ENCODE measurements around the gene MAGI1.

MAGI1 gene

DNA sequence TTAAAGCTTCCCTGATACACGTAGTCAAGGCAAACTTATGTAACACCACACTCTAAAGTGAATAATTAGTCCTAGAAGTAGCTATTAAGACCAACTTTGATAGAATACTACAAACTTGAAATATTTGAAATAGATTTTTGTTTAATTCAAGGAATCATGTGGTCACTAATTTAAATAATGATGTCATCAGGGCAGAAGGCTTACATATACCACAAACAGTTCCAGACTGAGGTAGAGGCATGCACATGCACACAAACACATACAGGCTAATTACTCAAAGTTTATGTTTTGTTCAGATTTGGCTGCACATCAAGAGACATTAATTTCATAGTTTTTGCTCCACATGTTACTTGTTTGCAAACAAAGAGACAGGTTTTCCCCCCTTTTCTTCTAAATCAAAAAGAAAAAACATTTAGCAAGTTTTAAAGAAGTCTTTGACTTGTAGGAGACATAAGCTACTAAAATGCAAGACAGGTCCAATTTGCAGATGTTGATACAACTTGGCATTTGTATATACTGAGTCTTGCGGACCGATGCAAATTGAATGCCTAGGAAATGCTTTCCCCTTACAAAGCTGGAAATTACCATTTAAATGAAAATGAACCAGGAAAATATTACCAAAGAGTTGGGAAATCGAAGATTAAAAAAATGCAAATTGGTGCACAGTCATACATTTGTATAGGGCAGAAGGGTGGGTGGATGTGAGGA lies 594.8 kb downstream of the MAGI1 start:
- DNase-seq = no peak

DNA sequence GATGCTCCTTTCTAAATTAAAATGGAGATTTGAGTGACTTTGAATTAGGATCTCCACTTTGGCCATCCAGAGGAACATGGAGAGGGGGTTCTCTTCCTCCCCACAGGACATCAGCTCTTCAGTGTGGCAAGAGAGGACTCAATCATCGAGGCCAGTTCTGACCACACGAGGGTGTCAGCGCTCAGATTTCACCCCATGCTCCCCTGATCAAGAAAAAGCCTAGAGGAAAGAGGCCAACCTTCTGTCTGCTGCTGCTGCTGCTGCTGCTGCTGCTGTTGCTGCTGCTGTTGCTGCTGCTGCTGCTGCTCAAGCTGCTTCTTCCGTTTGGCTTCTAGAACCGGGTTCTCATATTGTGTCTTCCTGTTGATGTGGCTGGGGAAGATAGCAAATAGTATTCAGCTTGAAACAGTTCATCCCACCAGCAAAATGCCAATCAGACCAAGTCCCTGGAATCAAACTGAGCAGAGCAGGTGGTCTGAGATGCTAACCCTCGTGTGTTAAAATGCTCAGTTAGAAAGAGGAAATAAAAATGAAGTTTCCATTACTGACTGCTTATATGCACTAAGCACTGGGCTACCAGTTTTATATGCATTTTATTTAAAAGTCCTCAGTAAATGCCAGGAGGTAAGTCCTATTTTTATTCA lies 599.0 kb downstream of the MAGI1 start:
- DNase-seq = no peak

DNA sequence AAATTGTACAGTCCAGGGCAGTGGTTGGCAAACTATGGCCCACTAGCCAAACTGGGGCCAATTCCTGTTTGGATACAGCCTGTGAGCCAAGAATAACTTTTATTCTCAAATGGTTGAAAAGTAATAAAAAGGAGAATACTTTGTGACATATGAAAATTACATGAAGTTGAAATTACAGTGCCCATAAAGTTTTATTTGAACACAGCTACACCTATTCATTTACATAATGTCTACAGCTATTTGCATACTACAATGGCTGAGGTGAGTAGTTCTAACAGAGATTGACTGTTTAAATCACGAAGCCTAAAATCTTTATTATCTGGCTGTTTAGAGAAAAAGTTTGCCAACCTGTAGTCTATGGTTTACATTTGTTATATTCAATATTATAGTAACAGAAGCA lies 600.1 kb downstream of the MAGI1 start:
- no peak for DNase-seq

- DNase-seq = no peak
Observed at GRCh38 chr3:65438096-65438495, 600.6 kb downstream of the MAGI1 start.

DNA sequence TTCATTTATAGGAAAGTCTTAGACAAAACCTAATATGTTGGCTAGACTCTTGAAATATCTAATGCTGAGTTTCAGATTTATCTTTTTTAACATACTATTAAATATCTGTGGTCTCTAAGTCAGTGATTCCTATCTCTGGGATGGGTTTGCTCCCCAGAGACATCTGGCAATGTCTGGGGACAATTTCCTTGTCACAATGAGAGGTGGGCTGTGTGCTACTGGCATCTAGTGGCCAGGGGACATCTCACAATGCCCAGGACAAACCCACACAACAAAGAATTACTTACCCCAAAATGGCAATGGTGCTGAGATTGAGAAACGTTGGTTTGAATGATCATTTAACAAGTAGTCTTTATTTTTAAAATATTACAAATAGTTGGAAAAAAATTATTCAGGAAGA lies 602.1 kb downstream of the MAGI1 start:
- no peak for DNase-seq

- DNase-seq = no peak
Observed at GRCh38 chr3:65433480-65433879, 605.2 kb downstream of the MAGI1 start.

GRCh38 chr3:65432388-65433003 lies 606.2 kb downstream of the MAGI1 start:
- DNase-seq = no peak

GRCh38 chr3:65425880-65426279 lies 612.8 kb downstream of the MAGI1 start:
- DNase-seq = no peak

GRCh38 chr3:65422154-65422553 lies 616.6 kb downstream of the MAGI1 start:
- no peak for DNase-seq

DNA sequence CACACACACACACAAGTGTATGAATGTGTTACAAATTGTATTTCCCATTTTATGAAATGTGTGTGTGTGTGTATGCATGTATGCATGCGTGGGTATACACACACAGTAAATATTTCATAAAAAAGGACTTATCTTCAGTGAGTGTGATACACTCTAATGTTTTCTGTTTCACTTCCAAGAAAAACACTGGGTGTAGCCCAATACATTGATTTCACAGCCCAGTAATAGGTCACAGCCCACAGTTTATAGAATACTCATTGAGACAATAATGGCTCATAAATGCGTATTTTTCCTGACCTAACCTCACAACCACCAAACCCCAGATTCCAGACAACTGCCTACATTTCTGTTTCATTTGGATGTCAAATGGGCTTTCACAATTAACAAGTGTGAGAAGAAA lies 619.5 kb downstream of the MAGI1 start:
- DNase-seq = no peak

- DNase-seq = no peak
Observed at GRCh38 chr3:65413891-65414290, 624.8 kb downstream of the MAGI1 start.

DNA sequence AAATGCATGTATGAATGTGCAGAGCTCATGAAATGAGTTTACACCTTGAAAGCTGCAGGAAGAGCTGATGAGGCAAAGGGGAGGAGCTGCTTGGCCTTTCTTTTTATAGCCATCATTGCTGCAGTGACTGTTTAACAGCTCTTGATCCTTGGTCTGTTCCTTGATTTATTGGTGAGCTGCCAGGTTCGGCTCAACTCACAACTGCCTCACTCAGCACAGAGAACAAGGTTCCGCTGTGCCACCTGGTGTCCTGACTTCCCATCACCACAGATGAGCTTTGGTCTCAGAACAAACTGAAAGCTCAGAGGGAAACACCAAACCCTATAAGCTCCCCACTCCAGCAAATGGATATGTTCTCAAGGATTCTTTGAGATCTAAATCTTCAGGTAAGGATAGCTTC lies 626.1 kb downstream of the MAGI1 start:
- no peak for DNase-seq

DNA sequence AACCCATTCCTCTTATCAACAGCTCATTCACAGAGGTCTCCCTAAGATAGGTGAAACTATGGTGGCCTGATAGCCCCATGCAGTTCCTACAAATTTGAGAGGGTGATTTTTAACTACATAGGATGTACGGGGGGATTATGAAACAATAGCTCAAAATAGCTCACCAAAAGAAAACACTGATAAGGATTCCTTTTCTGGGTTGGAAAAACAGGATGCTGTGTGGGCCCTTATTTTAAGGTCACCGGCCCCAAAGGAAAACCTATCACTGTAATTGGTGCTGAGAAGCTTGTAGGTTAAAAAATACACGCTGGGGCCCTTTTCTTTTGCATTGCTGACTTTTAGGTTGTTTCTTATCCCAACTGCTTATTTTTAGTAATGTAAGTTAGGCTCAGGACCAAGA lies 627.4 kb downstream of the MAGI1 start:
- no peak for DNase-seq

DNA sequence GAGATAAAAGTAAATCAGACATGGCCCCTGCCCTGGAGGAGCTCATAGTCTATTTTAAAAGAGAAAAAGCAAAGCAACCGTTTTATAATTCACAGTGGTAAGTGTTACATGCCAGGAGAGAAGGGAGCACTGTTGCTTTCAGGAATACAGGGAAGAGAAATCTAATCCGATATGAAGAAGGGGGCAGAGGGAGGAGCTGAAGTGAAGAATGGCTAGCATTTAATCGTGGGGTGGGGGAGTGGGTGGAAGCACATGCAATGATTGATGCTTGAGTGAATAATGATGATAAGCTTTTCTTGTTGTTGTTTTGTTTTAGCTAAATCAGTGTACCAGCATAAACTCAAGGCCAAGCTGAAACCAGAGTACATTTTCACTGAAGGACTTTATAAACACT lies 629.5 kb downstream of the MAGI1 start:
- no peak for DNase-seq

- no peak for DNase-seq
Observed at GRCh38 chr3:65408531-65409175, 630.1 kb downstream of the MAGI1 start.

- DNase-seq = no peak
Observed at GRCh38 chr3:65406470-65406869, 632.2 kb downstream of the MAGI1 start.

GRCh38 chr3:65402597-65402996 lies 636.1 kb downstream of the MAGI1 start:
- no peak for DNase-seq

- DNase-seq = no peak
Observed at GRCh38 chr3:65401359-65402305, 637.1 kb downstream of the MAGI1 start.

GRCh38 chr3:65400899-65401298 lies 637.8 kb downstream of the MAGI1 start:
- no peak for DNase-seq

- DNase-seq = no peak
Observed at GRCh38 chr3:65398953-65399352, 639.8 kb downstream of the MAGI1 start.

DNA sequence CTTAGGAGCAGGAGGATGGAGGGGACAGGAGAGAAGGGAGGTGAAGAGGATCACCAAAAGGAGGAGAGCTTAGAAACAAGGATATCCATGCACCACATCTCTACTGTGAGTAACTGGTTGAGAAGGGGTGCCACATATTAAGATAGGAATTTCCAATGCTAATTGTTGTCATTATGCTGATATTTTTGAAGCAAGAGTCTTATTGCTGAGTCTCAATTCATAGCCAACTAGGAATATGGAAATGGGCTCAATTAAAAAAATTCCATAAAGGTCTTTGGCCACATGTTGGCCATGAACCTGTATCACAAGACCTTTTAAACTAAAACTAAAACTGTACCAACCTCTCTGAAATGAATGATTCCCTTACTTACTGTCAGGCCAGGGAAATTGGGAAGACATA lies 642.6 kb downstream of the MAGI1 start:
- no peak for DNase-seq

DNA sequence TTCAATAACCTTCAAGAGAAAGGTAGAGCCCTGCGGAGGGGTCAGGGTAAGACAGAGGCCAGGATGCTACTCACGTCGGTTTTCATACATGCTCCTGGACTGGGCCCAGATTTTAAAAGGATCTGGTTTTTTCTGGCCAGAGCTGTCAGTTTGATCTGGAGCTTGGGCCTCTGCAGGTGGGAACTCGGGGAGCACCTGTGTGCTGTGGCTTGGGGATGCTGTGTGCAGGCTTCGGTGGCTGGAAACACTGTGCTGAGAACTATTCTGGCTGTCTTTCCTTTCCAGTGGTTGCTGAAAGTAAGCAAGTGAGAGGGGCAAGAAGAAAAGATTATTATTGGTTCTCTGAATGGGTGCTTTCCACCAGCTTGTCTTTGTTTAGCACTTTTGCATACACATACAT lies 647.6 kb downstream of the MAGI1 start:
- DNase-seq = no peak

DNA sequence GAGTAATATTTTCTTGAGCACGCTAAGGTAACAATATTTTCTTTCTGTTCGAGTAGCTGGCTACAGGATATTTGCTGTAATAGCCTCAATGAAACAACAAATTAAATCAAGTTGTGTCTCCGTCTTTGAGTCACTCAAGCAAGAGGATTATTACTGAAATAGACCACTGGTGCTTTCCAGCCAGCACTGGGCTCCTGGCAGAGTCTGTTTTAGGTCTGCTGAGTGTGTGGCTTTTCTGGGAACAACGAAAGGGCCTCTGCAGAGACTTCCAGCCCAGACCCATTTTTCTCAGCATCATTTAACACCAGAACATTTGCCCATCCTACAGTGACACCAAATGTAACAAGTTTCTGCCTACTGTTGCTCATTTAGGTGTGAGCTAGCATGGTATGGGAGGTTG lies 652.9 kb downstream of the MAGI1 start:
- DNase-seq = no peak
